B cell (primary cell): Measurements from ENCODE around the gene SLC36A1. TPM values are rescaled to one million over a fixed set of nuclear protein-coding genes. Genes with fewer than 3 reads are reported as not detected.

ENCODE experiments used
- ATAC-seq: fragments of 200-7000 bp; cut with Tn5 transposase; one replicate; pipeline ENCODE4 v1.10.0; 2021; ENCODE audit warnings: low read depth, mild to moderate bottlenecking, moderate number of reproducible peaks, moderate library complexity
- CTCF ChIA-PET: fragments of 350-600 bp; sonication (Branson Sonifier 250); formaldehyde crosslinking; loops from one replicate; lab custom pipeline; 2021; ENCODE audit warnings: antibody characterized with exemption, inconsistent platforms; lab: Charles Lee
- POLR2A ChIA-PET: fragments of 350-600 bp; sonication (Branson Sonifier 250); formaldehyde crosslinking; loops from one replicate; lab custom pipeline; 2021; ENCODE audit warnings: antibody characterized with exemption; lab: Charles Lee
- DNase-seq: peaks from one replicate; pipeline ENCODE4 v3.0.0; 2013
- H2AFZ ChIP-seq: 2 replicates; pipeline ENCODE4 v1.6.1; 2012; ENCODE audit warnings: mild to moderate bottlenecking, low read depth, low read length; ENCODE audit not compliant: insufficient read depth, poor library complexity, severe bottlenecking
- H3K27ac ChIP-seq, 2 donors: 1 replicate in 1 of 2; 2 replicates in 1 of 2; pipeline ENCODE4 v1.5.1; 2012 to 2013; ENCODE audit warnings: low read length in 2 of 2, mild to moderate bottlenecking in 2 of 2, moderate library complexity in 1 of 2
- H3K27me3 ChIP-seq, 4 experiments: fragments of 200-600 bp in 1 of 4; sonication (generic) in 1 of 4; replicated peaks in 1 of 4; 1 replicate in 2 of 4; 2 replicates in 2 of 4; pipeline versions ENCODE4 v1.6.1 to v1.7.0; 2013 to 2016; ENCODE audit warnings: low read length in 3 of 4, mild to moderate bottlenecking in 2 of 4, mixed read lengths in 1 of 4, moderate library complexity in 1 of 4; ENCODE audit not compliant: insufficient read depth in 4 of 4, control insufficient read depth in 3 of 4; ENCODE audit errors: control extremely low read depth in 1 of 4
- H3K36me3 ChIP-seq, 2 experiments: replicated peaks in 1 of 2; 1 replicate in 1 of 2; 2 replicates in 1 of 2; pipeline versions ENCODE4 v1.6.1 to v1.7.1; 2013; ENCODE audit warnings: low read length in 1 of 2; ENCODE audit not compliant: insufficient read depth in 2 of 2, control insufficient read depth in 1 of 2; ENCODE audit errors: control extremely low read depth in 1 of 2, extremely low read depth in 1 of 2
- H3K4me1 ChIP-seq, 2 donors: fragments of 200-600 bp in 1 of 2; sonication (generic) in 1 of 2; 1 replicate in 1 of 2; 2 replicates in 1 of 2; pipeline versions ENCODE4 v1.5.1 to v1.6.1; 2013 to 2017; ENCODE audit warnings: low read length in 2 of 2; ENCODE audit not compliant: control insufficient read depth in 2 of 2, insufficient read depth in 2 of 2
- H3K4me2 ChIP-seq: replicated peaks from 2 replicates; pipeline ENCODE3; 2012; ENCODE audit warnings: mild to moderate bottlenecking, low read depth, low read length; ENCODE audit not compliant: poor library complexity, severe bottlenecking
- H3K4me3 ChIP-seq, 5 experiments: fragments of 200-600 bp in 1 of 5; sonication (generic) in 1 of 5; 1 replicate in 3 of 5; 2 replicates in 2 of 5; pipeline versions ENCODE4 v1.5.1 to v1.7.0; 2011 to 2016; ENCODE audit warnings: low read length in 4 of 5, mild to moderate bottlenecking in 4 of 5, low read depth in 2 of 5, control low read depth in 1 of 5, moderate library complexity in 1 of 5; ENCODE audit not compliant: insufficient read depth in 1 of 5; ENCODE audit errors: control extremely low read depth in 1 of 5, extremely low read depth in 1 of 5
- H3K79me2 ChIP-seq: fragments of 200-600 bp; sonication (generic); one replicate; pipeline ENCODE4 v1.6.0; 2016; ENCODE audit warnings: low read length; ENCODE audit not compliant: control insufficient read depth, insufficient read depth
- H3K9ac ChIP-seq: fragments of 200-600 bp; sonication (generic); 2 replicates; pipeline ENCODE4 v1.6.1; 2017; ENCODE audit warnings: mild to moderate bottlenecking, low read length, moderate library complexity
- H3K9me3 ChIP-seq, 3 donors: one replicate each; pipeline versions ENCODE4 v1.6.1 to v1.7.1; 2013; ENCODE audit warnings: low read length in 2 of 3; ENCODE audit not compliant: control insufficient read depth in 2 of 3, insufficient read depth in 1 of 3; ENCODE audit errors: control extremely low read depth in 1 of 3
- H4K20me1 ChIP-seq: 2 replicates; pipeline ENCODE4 v1.6.0; 2012; ENCODE audit warnings: mild to moderate bottlenecking, low read length; ENCODE audit not compliant: insufficient read depth, control insufficient read depth, poor library complexity, severe bottlenecking
- H3K27ac Mint-ChIP-seq: one replicate; pipeline ENCODE4 v1.8.0; 2021; ENCODE audit warnings: mixed read lengths
- H3K27me3 Mint-ChIP-seq: one replicate; pipeline ENCODE4 v1.8.0; 2021; ENCODE audit warnings: mixed read lengths
- H3K4me1 Mint-ChIP-seq: one replicate; pipeline ENCODE4 v1.8.0; 2021; ENCODE audit warnings: mixed read lengths
- H3K4me3 Mint-ChIP-seq: one replicate; pipeline ENCODE4 v1.8.0; 2021; ENCODE audit warnings: mixed read lengths
- H3K9me3 Mint-ChIP-seq: one replicate; pipeline ENCODE4 v1.8.0; 2022; ENCODE audit warnings: mixed read lengths; ENCODE audit not compliant: insufficient read depth
- EZH2 ChIP-seq: IDR thresholded peaks from 2 replicates; pipeline ENCODE4 v1.6.1; 2012; ENCODE audit warnings: borderline replicate concordance, low read depth, mild to moderate bottlenecking, moderate library complexity, low read length; ENCODE audit not compliant: insufficient read depth, poor library complexity, severe bottlenecking
- WGBS: methylation state at CpG from one replicate; pipeline ENCODE4 v1.1.5; 2013; ENCODE audit warnings: missing lambda C conversion rate; ENCODE audit not compliant: insufficient coverage; 5-methylcytosine and 5-hydroxymethylcytosine counted together
- intact Hi-C: fragments of 100-400 bp; cut with micrococcal nuclease; formaldehyde crosslinking; loops from one replicate; pipeline ENCODE4 v1.10.0; 2022
- polyA plus RNA-seq: library from polyadenylated mRNA; depleted of rRNA; stranded (reverse); fragments of >200 nt; gene quantifications from 2 replicates; pipeline ENCODE4 v1.2.3, GENCODE V29; 2012
- total RNA-seq, 2 donors: library from RNA; stranded (reverse); fragments of 120-200 nt in 1 of 2; gene quantifications; 1 replicate in 1 of 2; 2 replicates in 1 of 2; pipeline versions ENCODE4 v1.2.3 to v1.2.4, GENCODE V29; 2013 to 2022
- TF ChIP-seq, protein P1 (sequence below): fragments of 200-600 bp; IDR thresholded peaks from one replicate; pipeline ENCODE4 v1.8.0; 2022; ENCODE audit warnings: antibody characterized with exemption, mild to moderate bottlenecking

Gene SLC36A1
- total and polyA plus RNA-seq, 2 donors (not counting 1 experiment from before 2014, with no cell fraction given), result 4.0 to 15.1 TPM

GRCh38 chr5:151528153-151528552 lies 80.8 kb downstream of the SLC36A1 start:
- Histone ChIP-seq H3K27me3 (peaks cover 0 to 12% (median 0%) of the 10 kb centered on the region in 4 experiments), H3K4me1 (no peaks in the 10 kb centered on the region), H3K9ac (no peak overlapping the region), H3K4me2 (no peak overlapping the region), H3K36me3 (no peaks in the 10 kb centered on the region), H3K9me3 (no peaks in the 10 kb centered on the region), H3K79me2 (no peaks in the 10 kb centered on the region), H3K27ac (no peak overlapping the region), H4K20me1 (no peaks in the 10 kb centered on the region), H2AFZ (no peak overlapping the region), H3K4me3 (no peak overlapping the region)
- intact Hi-C loops, result no loop called here
- Mint-ChIP-seq H3K4me3 (no peak overlapping the region), H3K27ac (no peak overlapping the region), H3K27me3 (peaks cover 18% of the 10 kb centered on the region), H3K4me1 (no peaks in the 10 kb centered on the region), H3K9me3 (no peaks in the 10 kb centered on the region)
- ChIA-PET CTCF (no interaction called here), POLR2A (no interaction called here)
- no peak for ATAC-seq
- 100% methylated on average over 1 of the region's 2 CpGs for WGBS
- DNase-seq, result no peak
- no peak for TF ChIP-seq EZH2
- TF ChIP-seq, protein P1, sequence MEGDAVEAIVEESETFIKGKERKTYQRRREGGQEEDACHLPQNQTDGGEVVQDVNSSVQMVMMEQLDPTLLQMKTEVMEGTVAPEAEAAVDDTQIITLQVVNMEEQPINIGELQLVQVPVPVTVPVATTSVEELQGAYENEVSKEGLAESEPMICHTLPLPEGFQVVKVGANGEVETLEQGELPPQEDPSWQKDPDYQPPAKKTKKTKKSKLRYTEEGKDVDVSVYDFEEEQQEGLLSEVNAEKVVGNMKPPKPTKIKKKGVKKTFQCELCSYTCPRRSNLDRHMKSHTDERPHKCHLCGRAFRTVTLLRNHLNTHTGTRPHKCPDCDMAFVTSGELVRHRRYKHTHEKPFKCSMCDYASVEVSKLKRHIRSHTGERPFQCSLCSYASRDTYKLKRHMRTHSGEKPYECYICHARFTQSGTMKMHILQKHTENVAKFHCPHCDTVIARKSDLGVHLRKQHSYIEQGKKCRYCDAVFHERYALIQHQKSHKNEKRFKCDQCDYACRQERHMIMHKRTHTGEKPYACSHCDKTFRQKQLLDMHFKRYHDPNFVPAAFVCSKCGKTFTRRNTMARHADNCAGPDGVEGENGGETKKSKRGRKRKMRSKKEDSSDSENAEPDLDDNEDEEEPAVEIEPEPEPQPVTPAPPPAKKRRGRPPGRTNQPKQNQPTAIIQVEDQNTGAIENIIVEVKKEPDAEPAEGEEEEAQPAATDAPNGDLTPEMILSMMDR, result no peak

- H3K27ac Mint-ChIP-seq, result no peak overlapping the region
- H4K20me1 ChIP-seq, result no peaks in the 10 kb centered on the region
- no peak overlapping the region for H3K4me3 ChIP-seq
- H3K9me3 Mint-ChIP-seq, result no peaks in the 10 kb centered on the region
- H3K4me2 ChIP-seq, result no peak overlapping the region
- no peak for DNase-seq
- no peaks in the 10 kb centered on the region for H3K4me1 ChIP-seq
- TF ChIP-seq EZH2, result no peak
- TF ChIP-seq, protein P1, result no peak
- no peak overlapping the region for H2AFZ ChIP-seq
- H3K4me1 Mint-ChIP-seq, result no peaks in the 10 kb centered on the region
- peaks cover 0 to 14% (median 0%) of the 10 kb centered on the region in 4 experiments for H3K27me3 ChIP-seq
- no peak overlapping the region for H3K9ac ChIP-seq
- no peaks in the 10 kb centered on the region for H3K9me3 ChIP-seq
- 87% methylated on average over 6 of the region's 7 CpGs for WGBS
- no peaks in the 10 kb centered on the region for H3K79me2 ChIP-seq
- intact Hi-C loops, result no loop called here
- POLR2A ChIA-PET, result no interaction called here
- H3K27ac ChIP-seq, result no peak overlapping the region
- no peaks in the 10 kb centered on the region for H3K36me3 ChIP-seq
- H3K27me3 Mint-ChIP-seq, result peaks cover 22% of the 10 kb centered on the region
- CTCF ChIA-PET, result no interaction called here
- no peak overlapping the region for H3K4me3 Mint-ChIP-seq
- ATAC-seq, result no peak
Measured at GRCh38 chr5:151528996-151529395, 81.6 kb downstream of the SLC36A1 start.
